ENCODE results near the gene RDH11. TPM values are rescaled to one million over a fixed set of nuclear protein-coding genes. Genes with fewer than 3 reads are reported as not detected.

The RDH11 gene
- polyA plus RNA-seq, 3 donors: 64.9 to 70.7 (median 65.4) TPM

DNA sequence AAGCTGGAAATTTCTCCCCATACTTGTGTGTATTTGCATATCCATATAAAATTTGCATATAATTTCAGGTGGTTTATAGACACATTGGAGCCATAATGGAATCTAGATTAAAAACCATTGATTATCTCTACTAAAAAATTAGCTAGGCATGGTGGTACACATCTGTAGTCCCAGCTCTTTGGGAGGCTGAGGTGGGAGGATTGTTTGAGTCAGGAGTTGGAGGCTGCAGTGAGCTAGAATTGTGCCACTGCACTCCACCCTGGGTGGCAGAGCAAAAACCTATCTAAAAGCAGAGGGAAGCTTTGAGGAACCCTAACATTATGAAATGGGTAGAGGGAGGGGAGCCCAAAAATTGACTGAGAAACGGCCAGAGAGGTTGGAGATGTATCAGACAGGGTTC, 2.6 kb upstream of the RDH11 start:
- no peak overlapping the region for H3K27ac ChIP-seq (ENCODE audit: low read depth in 1 of 2, low read length in 2 of 2)
- no peak overlapping the region for H3K4me3 Mint-ChIP-seq

DNA sequence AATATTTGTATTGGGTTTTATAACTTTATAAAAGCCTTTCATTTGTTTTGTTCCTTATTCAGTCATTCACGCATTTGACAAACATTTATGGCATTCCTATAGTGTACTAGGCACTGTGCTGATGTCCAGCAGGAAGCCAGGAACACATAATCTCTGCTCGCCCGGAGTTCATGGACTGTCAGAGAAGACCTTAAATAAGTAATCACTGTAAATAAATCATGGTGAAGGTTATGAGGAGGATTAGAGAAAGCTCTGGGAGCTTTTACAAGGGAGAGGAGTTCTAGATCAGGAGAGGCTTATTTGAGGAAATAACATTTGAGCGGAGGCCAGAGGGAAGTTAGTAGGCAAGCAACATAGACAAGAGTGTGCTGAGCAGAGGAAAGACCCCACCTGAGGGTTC, 1.4 kb upstream of the RDH11 start:
- WGBS (ENCODE audit: insufficient coverage): 22% methylated on average over 1 of the region's 4 CpGs
- Histone ChIP-seq H3K9me3 (replicated peaks in 1 of 2; ENCODE audit: control insufficient read depth in 1 of 2, insufficient read depth in 1 of 2, low read length in 2 of 2) (no peaks in the 10 kb centered on the region), H3K79me2 (ENCODE audit: insufficient read depth, low read length) (peaks cover 15% of the 10 kb centered on the region), H4K20me1 (ENCODE audit: insufficient read depth, low read length) (peaks cover 6% of the 10 kb centered on the region), H2AFZ (ENCODE audit: insufficient read depth, low read depth, low read length, poor library complexity, severe bottlenecking) (peak overlapping the region; percentile 44), H3K27me3 (ENCODE audit: control insufficient read depth in 2 of 2, insufficient read depth in 2 of 2, low read length in 2 of 2) (no peaks in the 10 kb centered on the region), H3K4me3 (replicated peaks in 1 of 3; ENCODE audit: low read depth in 2 of 3, low read length in 3 of 3) (no peak overlapping the region), H3K4me2 (replicated peaks; ENCODE audit: extremely low read depth, low read length, poor library complexity, severe bottlenecking) (no peak overlapping the region), H3K4me1 (ENCODE audit: control insufficient read depth in 1 of 2, insufficient read depth in 2 of 2, low read length in 2 of 2) (peaks cover 33 to 46% of the 10 kb centered on the region in 2 donors), H3K9ac (ENCODE audit: insufficient read depth, low read length, poor library complexity, severe bottlenecking) (no peak overlapping the region), H3K27ac (ENCODE audit: low read depth in 1 of 2, low read length in 2 of 2) (no peak overlapping the region), H3K36me3 (replicated peaks in 1 of 2; ENCODE audit: control insufficient read depth in 1 of 2, insufficient read depth in 2 of 2, low read length in 2 of 2) (peaks cover under 1 to 9% of the 10 kb centered on the region in 2 donors)
- intact Hi-C loops (cut with micrococcal nuclease): loop anchor here in 1 of 2 donors (5.0 kb wide), 1 partner anchor 120 kb away; the partner anchor contains the start of genes RAD51B and ZFYVE26
- DNase-seq: no peak
- Mint-ChIP-seq H3K36me3 (peaks cover 5 to 9% of the 10 kb centered on the region in 2 donors), H3K27ac (peak overlapping the region in 5 of 7 donors; percentile 18 to 82 (median 60)), H3K9me3 (peaks cover 0 to 4% (median 0%) of the 10 kb centered on the region in 7 donors), H3K4me3 (no peak overlapping the region), H3K27me3 (ENCODE audit: low read depth in 3 of 3) (peaks cover 0 to 6% (median 2%) of the 10 kb centered on the region in 3 donors), H3K4me1 (peaks cover 35% of the 10 kb centered on the region)
- TF ChIP-seq, protein P1, sequence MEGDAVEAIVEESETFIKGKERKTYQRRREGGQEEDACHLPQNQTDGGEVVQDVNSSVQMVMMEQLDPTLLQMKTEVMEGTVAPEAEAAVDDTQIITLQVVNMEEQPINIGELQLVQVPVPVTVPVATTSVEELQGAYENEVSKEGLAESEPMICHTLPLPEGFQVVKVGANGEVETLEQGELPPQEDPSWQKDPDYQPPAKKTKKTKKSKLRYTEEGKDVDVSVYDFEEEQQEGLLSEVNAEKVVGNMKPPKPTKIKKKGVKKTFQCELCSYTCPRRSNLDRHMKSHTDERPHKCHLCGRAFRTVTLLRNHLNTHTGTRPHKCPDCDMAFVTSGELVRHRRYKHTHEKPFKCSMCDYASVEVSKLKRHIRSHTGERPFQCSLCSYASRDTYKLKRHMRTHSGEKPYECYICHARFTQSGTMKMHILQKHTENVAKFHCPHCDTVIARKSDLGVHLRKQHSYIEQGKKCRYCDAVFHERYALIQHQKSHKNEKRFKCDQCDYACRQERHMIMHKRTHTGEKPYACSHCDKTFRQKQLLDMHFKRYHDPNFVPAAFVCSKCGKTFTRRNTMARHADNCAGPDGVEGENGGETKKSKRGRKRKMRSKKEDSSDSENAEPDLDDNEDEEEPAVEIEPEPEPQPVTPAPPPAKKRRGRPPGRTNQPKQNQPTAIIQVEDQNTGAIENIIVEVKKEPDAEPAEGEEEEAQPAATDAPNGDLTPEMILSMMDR (IDR thresholded peaks at IDR 0.05): no peak

More for the DNA sequence above, 2.6 kb upstream of the RDH11 start:
- Mint-ChIP-seq H3K27me3 (ENCODE audit: low read depth in 3 of 3) (peaks cover 0 to 6% (median 2%) of the 10 kb centered on the region in 3 donors), H3K4me1 (peaks cover 40% of the 10 kb centered on the region), H3K27ac (no peak overlapping the region), H3K36me3 (no peaks in the 10 kb centered on the region), H3K9me3 (peaks cover 0 to 4% (median 0%) of the 10 kb centered on the region in 7 donors)
- peaks cover 33 to 47% of the 10 kb centered on the region in 2 donors for H3K4me1 ChIP-seq (ENCODE audit: control insufficient read depth in 1 of 2, insufficient read depth in 2 of 2, low read length in 2 of 2)
- peaks cover 13% of the 10 kb centered on the region for H3K79me2 ChIP-seq (ENCODE audit: insufficient read depth, low read length)
- intact Hi-C loops (cut with micrococcal nuclease): loop anchor here in 1 of 2 donors (5.0 kb wide), 1 partner anchor 119 kb away; the partner anchor contains the start of genes RAD51B and ZFYVE26
- no peak for DNase-seq
- TF ChIP-seq, protein P1 (IDR thresholded peaks at IDR 0.05): no peak
- no peak overlapping the region for H3K4me3 ChIP-seq (replicated peaks in 1 of 3; ENCODE audit: low read depth in 2 of 3, low read length in 3 of 3)
- no peaks in the 10 kb centered on the region for H3K27me3 ChIP-seq (ENCODE audit: control insufficient read depth in 2 of 2, insufficient read depth in 2 of 2, low read length in 2 of 2)
- H3K4me2 ChIP-seq (replicated peaks; ENCODE audit: extremely low read depth, low read length, poor library complexity, severe bottlenecking): no peak overlapping the region
- H4K20me1 ChIP-seq (ENCODE audit: insufficient read depth, low read length): peaks cover 6% of the 10 kb centered on the region
- no peaks in the 10 kb centered on the region for H3K9me3 ChIP-seq (replicated peaks in 1 of 2; ENCODE audit: control insufficient read depth in 1 of 2, insufficient read depth in 1 of 2, low read length in 2 of 2)
- WGBS (ENCODE audit: insufficient coverage): no CpG with 5 or more reads among the region's 1 CpG
- H2AFZ ChIP-seq (ENCODE audit: insufficient read depth, low read depth, low read length, poor library complexity, severe bottlenecking): no peak overlapping the region
- H3K9ac ChIP-seq (ENCODE audit: insufficient read depth, low read length, poor library complexity, severe bottlenecking): no peak overlapping the region
- no peaks in the 10 kb centered on the region for H3K36me3 ChIP-seq (replicated peaks in 1 of 2; ENCODE audit: control insufficient read depth in 1 of 2, insufficient read depth in 2 of 2, low read length in 2 of 2)
